Measurements from ENCODE around the gene FASTK. TPM values are rescaled to one million over a fixed set of nuclear protein-coding genes. Genes with fewer than 3 reads are reported as not detected.

The FASTK gene
- polyA plus RNA-seq, 1 donor (not counting 4 experiments of a cell fraction or from before 2014, with no cell fraction given) = 27.2 TPM

- H3K4me2 ChIP-seq (ENCODE audit: control insufficient read depth, extremely low read depth, insufficient read depth, low read depth, low read length) = no peak overlapping the region
- no peak overlapping the region for H3K27ac ChIP-seq (ENCODE audit: control insufficient read depth, insufficient read depth, low read length)
- no peaks in the 10 kb centered on the region for H3K9me3 ChIP-seq (ENCODE audit: control insufficient read depth, low read depth, low read length)
- DNase-seq (ENCODE audit: low read depth, low spot score) (no peak), FAIRE-seq (no peak)
- peaks cover 4% of the 10 kb centered on the region for H3K9me1 ChIP-seq (ENCODE audit: control insufficient read depth, extremely low read depth, insufficient read depth, low read length)
- H3K36me3 ChIP-seq (ENCODE audit: control insufficient read depth in 2 of 2, extremely low read depth in 1 of 2, insufficient read depth in 2 of 2, low read length in 2 of 2) = peaks cover 35 to 40% of the 10 kb centered on the region in 2 experiments
- TF ChIP-seq CTCF (optimal IDR thresholded peaks at IDR 0.05 in 1 of 3, IDR thresholded peaks at IDR 0.05 in 1 of 3, conservative IDR thresholded peaks at IDR 0.05 in 1 of 3; ENCODE audit: extremely low read depth in 1 of 3, insufficient read depth in 2 of 3, low read length in 3 of 3) = no peak
- no peak for TF ChIP-seq EZH2 (IDR thresholded peaks at IDR 0.05; ENCODE audit: low read length)
- H3K27me3 ChIP-seq (ENCODE audit: control insufficient read depth, extremely low read depth, insufficient read depth, low read length) = no peaks in the 10 kb centered on the region
- no peak overlapping the region for H2AFZ ChIP-seq (ENCODE audit: control insufficient read depth, low read length)
- H3K79me2 ChIP-seq (ENCODE audit: control insufficient read depth, insufficient read depth, low read length) = peaks cover 18% of the 10 kb centered on the region
- H3K9ac ChIP-seq (ENCODE audit: control insufficient read depth, extremely low read depth, insufficient read depth, low read length) = no peak overlapping the region
- no peak overlapping the region for H3K4me3 ChIP-seq (ENCODE audit: control insufficient read depth in 2 of 3, extremely low read depth in 1 of 3, insufficient read depth in 2 of 3, low read depth in 1 of 3, low read length in 3 of 3)
- dilution Hi-C loops (cut with MboI; ENCODE audit: extremely low pct_ligation_motif_present, low sequenced_read_pairs) = no loop called here
- H4K20me1 ChIP-seq (ENCODE audit: control insufficient read depth, extremely low read depth, insufficient read depth, low read length) = peaks cover 3% of the 10 kb centered on the region
- peaks cover 18% of the 10 kb centered on the region for H3K4me1 ChIP-seq (ENCODE audit: control insufficient read depth, extremely low read depth, insufficient read depth, low read length)
Measured at GRCh38 chr7:151066273-151066974, 14.2 kb downstream of the FASTK start.

DNA sequence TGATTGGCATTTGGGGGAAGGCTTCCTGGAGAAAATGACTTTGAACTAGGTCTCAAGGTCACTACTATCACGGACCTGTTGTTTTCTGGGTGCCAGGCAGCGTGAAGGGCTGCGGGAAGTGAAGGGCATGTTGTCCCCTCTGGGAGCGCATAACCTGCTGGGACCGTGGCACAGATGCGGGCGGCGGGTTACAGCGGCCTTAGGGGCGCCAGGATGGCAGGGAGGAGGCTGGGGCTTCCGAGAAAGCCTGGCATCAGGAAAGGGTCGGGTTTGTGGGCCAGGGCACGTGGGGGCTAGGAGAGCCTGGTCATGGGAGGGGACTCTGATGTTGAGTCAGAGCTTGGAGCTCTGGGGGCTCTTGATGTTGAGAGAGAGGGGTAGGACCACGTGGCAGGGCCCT lies 15.1 kb downstream of the FASTK start:
- no peak overlapping the region for H3K4me3 ChIP-seq (ENCODE audit: control insufficient read depth in 2 of 3, extremely low read depth in 1 of 3, insufficient read depth in 2 of 3, low read depth in 1 of 3, low read length in 3 of 3)
- H3K4me2 ChIP-seq (ENCODE audit: control insufficient read depth, extremely low read depth, insufficient read depth, low read depth, low read length) = no peak overlapping the region
- no peak overlapping the region for H2AFZ ChIP-seq (ENCODE audit: control insufficient read depth, low read length)
- H4K20me1 ChIP-seq (ENCODE audit: control insufficient read depth, extremely low read depth, insufficient read depth, low read length) = peaks cover 3% of the 10 kb centered on the region
- no peak overlapping the region for H3K9ac ChIP-seq (ENCODE audit: control insufficient read depth, extremely low read depth, insufficient read depth, low read length)
- peaks cover 4% of the 10 kb centered on the region for H3K9me1 ChIP-seq (ENCODE audit: control insufficient read depth, extremely low read depth, insufficient read depth, low read length)
- H3K9me3 ChIP-seq (ENCODE audit: control insufficient read depth, low read depth, low read length) = no peaks in the 10 kb centered on the region
- TF ChIP-seq EZH2 (IDR thresholded peaks at IDR 0.05; ENCODE audit: low read length) (no peak), CTCF (optimal IDR thresholded peaks at IDR 0.05 in 1 of 3, IDR thresholded peaks at IDR 0.05 in 1 of 3, conservative IDR thresholded peaks at IDR 0.05 in 1 of 3; ENCODE audit: extremely low read depth in 1 of 3, insufficient read depth in 2 of 3, low read length in 3 of 3) (no peak)
- peaks cover 22% of the 10 kb centered on the region for H3K4me1 ChIP-seq (ENCODE audit: control insufficient read depth, extremely low read depth, insufficient read depth, low read length)
- H3K27me3 ChIP-seq (ENCODE audit: control insufficient read depth, extremely low read depth, insufficient read depth, low read length) = no peaks in the 10 kb centered on the region
- no peak overlapping the region for H3K27ac ChIP-seq (ENCODE audit: control insufficient read depth, insufficient read depth, low read length)
- peaks cover 26% of the 10 kb centered on the region for H3K79me2 ChIP-seq (ENCODE audit: control insufficient read depth, insufficient read depth, low read length)
- peaks cover 32 to 35% of the 10 kb centered on the region in 2 experiments for H3K36me3 ChIP-seq (ENCODE audit: control insufficient read depth in 2 of 2, extremely low read depth in 1 of 2, insufficient read depth in 2 of 2, low read length in 2 of 2)
- FAIRE-seq (no peak), DNase-seq (ENCODE audit: low read depth, low spot score) (no peak)
- dilution Hi-C loops (cut with MboI; ENCODE audit: extremely low pct_ligation_motif_present, low sequenced_read_pairs) = no loop called here

Data from keratinocyte (primary cell).